HG02970 (cell line): ENCODE measurements around the gene HDAC4.

Experiments
- ATAC-seq: cut with Tn5 transposase; IDR thresholded peaks from one replicate; pipeline ENCODE4 v1.9.1; 2021; ENCODE audit warnings: mild to moderate bottlenecking, moderate library complexity, moderate number of reproducible peaks; ENCODE audit not compliant: unreplicated experiment, low FRiP score

HDAC4 gene

GRCh38 chr2:239371726-239372686 lies 28.8 kb downstream of the HDAC4 start:
- no peak for ATAC-seq

DNA sequence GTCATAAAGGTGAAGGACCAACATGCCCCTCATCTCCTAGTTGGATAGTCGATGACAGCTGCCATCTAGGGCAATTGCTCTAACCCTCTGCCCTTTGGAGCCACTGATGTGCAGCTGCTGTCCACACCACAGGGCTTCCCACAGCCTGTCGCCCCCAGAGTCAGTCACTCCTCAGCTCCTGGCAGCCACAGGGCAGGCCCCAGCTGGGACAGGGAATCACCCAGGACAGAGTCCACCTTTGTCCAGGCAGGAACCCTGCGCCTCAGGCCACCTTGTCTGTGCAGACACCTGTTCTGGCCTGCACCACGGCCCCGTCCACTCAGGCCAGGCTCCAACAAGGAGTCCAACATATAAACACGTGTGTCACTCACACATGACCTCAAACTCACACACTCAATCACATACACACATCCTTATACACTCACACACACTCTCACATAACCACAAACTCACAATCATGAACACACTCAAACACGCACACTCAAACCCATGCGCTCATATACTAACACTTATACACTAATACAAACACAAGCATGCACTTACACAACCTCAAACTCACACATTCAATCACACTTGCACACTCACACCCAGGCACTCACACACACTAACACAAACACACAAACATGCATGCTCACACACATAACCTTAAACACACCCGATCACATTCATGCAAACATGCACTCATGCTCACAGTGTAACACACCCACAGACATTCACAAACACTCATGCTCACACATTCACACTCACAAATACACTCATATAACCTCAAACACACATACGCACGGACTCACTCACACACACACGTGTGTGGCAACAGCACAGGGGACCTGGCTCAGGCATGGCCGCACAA lies 29.7 kb downstream of the HDAC4 start:
- no peak for ATAC-seq

- ATAC-seq: no peak
Observed at GRCh38 chr2:239370403-239370802, 30.4 kb downstream of the HDAC4 start.

- no peak for ATAC-seq
Observed at GRCh38 chr2:239369631-239370161, 31.1 kb downstream of the HDAC4 start.

DNA sequence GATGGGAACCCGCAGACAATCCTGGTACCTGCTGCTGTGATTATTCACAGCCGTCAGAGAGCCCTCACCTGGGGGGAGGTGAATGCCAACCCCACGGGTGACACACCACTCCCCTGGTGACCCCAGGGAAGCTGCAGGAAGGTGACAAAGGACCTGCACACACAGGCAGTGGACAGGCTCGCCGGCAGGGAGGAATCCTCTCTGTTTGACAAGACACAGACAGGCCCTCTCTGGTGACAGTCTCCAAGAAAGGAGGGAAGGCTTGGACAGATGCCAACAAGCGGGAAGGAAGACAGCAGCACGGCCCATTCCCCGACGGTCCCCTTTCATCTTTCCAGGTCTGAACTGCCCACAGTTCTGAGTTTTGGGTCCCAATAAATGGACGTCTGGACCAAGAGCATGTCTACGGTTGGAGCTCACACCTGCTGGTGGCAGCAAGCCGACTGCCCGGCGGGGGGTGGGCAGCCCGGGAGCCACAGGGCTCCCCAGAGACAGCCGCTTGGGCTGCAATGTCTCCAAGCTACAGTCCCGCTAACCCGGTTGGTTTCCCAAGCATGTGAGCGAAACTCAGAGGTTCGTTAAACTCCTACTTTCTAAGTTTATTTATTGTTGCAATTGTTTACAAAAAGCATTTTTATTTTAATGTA lies 31.8 kb downstream of the HDAC4 start:
- no peak for ATAC-seq

DNA sequence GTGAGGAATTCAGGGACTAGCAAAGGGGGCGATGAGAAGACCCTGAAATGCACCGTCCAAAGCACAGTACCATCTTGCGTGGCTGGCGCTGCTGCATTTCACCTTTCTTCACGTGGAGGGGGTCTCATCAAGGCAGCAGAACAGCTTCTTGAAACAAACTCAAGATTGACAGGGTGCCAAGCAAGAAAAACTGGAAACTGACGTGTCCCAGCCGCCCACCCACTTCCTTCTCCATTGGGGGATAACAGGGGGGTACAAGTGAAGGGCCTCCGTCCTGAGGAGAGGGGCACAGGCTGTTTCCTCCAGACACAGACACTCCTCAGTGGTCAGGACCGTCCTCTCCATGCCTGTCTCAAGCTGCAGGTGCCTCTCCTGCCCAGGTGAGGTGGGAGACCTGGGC lies 32.5 kb downstream of the HDAC4 start:
- no peak for ATAC-seq

- no peak for ATAC-seq
Observed at GRCh38 chr2:239366740-239367139, 34.1 kb downstream of the HDAC4 start.

- no peak for ATAC-seq
Observed at GRCh38 chr2:239365782-239366435, 34.9 kb downstream of the HDAC4 start.

DNA sequence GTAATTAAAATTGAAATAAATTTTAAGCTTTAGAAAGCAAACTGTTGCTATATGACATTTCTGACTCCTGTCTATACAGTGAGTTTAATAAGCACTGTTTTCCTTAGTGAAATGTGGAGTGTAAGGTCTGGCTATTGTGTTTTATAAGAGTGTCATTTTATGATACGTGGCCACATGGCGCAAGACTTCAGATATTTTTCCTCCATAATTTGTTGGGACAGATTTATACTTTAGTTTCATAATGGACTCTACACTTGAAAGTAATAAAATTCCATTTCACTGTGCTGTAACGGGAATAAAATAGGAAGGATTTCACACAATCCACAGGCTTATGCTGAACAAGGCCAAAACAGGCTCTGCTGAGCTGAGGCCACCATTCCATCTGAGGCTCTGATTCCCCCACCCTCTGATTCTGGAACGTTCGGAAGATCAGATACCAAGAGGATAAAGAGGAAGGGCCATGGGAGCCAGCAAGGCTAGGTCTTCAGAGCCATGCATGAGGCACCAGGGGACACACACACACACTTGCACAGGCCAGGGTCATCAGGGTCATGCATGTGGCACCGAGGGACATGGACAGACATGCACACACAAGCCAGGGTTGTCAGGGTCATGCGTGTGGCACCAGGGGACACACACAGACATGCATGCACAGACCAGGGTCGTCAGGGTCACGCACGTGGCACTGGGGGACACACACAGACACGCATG lies 35.6 kb downstream of the HDAC4 start:
- no peak for ATAC-seq

DNA sequence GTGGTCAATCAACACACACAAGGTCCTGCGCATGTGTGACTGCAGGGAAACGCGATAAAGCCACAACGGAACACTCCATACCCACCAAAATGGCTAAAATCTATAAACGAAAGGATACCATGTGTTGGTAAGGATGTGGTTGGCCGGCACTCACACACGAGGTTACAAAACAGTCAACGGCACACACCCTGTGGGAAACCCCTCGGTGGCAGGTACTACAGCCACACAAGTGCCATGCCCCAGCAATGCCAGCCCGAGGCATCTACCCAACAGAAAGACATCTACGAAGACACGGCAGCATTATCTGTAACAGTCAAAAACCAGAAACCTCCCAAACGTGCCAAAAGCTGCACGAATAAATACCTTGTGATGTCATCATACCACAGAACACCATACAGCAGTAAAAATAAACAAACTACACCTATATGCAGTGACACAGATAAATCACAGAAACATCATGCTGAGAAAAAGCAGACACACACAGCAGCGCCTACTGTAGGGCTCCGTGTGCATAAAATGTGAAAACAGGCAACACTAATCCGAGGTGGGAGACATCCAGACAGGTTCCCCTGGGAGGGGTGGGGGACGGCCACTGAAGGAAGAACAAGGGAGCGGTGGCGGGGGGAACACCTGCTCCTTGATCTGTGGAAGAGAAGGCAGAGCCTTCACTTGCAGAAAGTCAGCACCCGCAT lies 36.7 kb downstream of the HDAC4 start:
- no peak for ATAC-seq

- ATAC-seq: no peak
Observed at GRCh38 chr2:239362507-239362906, 38.3 kb downstream of the HDAC4 start.

- no peak for ATAC-seq
Observed at GRCh38 chr2:239361311-239361642, 39.5 kb downstream of the HDAC4 start.

- ATAC-seq: no peak
Observed at GRCh38 chr2:239360421-239361310, 40.2 kb downstream of the HDAC4 start.

DNA sequence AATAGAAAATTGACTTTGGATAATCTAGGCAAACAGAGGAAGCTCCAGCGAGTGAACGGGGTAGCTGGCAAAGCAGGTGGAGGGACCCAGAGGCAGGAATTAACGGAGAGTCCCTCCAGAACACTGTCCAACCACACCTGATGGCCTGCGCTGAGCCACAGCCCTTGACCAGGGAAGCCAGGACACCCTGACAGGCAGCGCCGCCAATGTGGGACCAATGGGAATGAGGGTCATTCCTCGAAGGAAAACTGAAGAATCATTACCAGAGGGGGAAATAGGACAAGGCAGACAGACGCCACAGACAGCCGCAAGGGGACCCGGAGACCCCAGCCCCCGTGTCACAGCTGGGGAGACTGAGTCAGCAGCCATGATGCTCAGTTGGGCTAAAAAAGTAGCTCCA lies 40.8 kb downstream of the HDAC4 start:
- no peak for ATAC-seq

GRCh38 chr2:239359196-239359912 lies 41.5 kb downstream of the HDAC4 start:
- no peak for ATAC-seq

- no peak for ATAC-seq
Observed at GRCh38 chr2:239358062-239358754, 42.6 kb downstream of the HDAC4 start.

DNA sequence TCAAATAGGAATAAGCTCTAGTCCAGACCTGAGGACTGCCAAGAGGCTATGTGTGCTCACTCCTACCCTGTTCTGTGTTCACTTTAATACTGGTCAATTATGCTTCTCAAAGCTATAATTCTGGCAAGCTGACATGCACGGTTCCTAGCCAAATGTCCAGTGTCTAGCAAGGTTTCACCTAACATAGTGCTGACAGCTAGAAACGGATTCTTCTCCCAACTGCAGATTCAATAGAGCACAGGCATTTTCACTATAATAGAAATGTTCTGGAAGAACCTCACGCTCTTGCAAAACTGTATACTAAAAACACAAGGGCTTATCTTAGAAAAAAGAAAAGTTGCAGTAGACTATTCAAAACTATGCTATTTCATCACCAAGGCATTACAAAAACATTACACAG lies 45.1 kb downstream of the HDAC4 start:
- no peak for ATAC-seq
